Measurements from ENCODE around the gene TBCB.

GRCh38 chr19:36115453-36116343, at the start of gene TBCB:
- TF ChIP-seq CTCF (IDR thresholded peaks at IDR 0.05; ENCODE audit: low read length): no peak
- no peak for TF ChIP-seq EZH2phosphoT487 (IDR thresholded peaks at IDR 0.05; ENCODE audit: low read length)
